HUDEP-2 (cell line): Measurements from ENCODE around the gene TSHZ1.
A peak's percentile ranks its signal among the peaks of the same experiment; 100 is the strongest.
"Not testable (repeated sequence)": the region's sequence is repeated elsewhere in the genome, so short reads cannot be mapped to it uniquely, and the experiment has no call there.

Source experiments
- DNase-seq, 76 experiments: peaks; one replicate each; lab custom pipeline; 2025; ENCODE audit not compliant: unreplicated experiment in 76 of 76; lab: John Stamatoyannopoulos, UW

TSHZ1 gene

GRCh38 chr18:75183524-75183923, 27.1 kb upstream of the TSHZ1 start:
- DNase-seq: no peak

- no peak for DNase-seq
Measured at GRCh38 chr18:75183973-75184493, 26.6 kb upstream of the TSHZ1 start.

- no peak for DNase-seq
Measured at GRCh38 chr18:75185460-75185859, 25.1 kb upstream of the TSHZ1 start.

GRCh38 chr18:75187702-75188101, 22.9 kb upstream of the TSHZ1 start:
- DNase-seq: not testable (repeated sequence)

GRCh38 chr18:75189696-75190095, 20.9 kb upstream of the TSHZ1 start:
- DNase-seq: no peak

GRCh38 chr18:75192899-75193298, 17.7 kb upstream of the TSHZ1 start:
- DNase-seq: no peak

GRCh38 chr18:75198036-75198435, 12.6 kb upstream of the TSHZ1 start:
- peak in 9 of 76 experiments; percentile 10 to 48 (median 22) for DNase-seq

DNA sequence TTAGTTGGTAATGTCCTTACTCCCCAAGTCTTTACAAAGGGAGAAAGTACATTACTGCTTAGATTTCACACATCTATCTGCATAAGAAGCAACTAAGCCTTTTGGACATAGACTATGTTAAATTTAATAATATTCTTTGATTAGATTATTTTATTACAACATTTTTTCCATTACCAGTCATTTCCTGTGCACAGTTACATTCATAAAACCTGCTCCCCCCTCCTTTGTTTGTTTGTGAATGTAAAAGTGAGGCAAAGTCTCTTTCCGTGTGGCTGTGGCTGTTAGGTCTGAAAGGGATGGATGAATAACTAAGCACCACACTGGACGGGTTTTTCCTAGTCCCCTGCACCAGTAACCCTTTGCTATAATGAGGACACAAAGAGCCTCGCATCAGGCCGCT, 11.3 kb upstream of the TSHZ1 start:
- no peak for DNase-seq

DNA sequence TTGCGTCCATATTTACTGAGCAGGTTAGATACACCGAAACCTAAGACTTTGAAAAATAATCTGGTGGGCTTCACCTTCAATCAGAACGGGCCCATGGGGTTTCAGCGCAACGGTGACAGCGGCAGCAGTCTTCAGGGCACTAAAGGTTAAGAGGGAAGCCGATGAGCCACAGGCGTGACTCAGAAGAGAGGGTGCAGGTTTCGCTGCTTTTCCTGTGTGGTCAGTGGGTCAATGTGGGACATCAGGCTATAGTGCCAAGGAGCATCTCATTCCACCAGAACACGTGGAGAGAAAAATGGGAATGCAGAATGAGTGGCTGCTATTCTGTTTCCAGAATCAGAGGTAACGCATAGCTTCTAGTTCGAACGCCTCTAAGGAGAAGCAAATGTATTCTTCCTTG, 10.5 kb upstream of the TSHZ1 start:
- no peak for DNase-seq

DNA sequence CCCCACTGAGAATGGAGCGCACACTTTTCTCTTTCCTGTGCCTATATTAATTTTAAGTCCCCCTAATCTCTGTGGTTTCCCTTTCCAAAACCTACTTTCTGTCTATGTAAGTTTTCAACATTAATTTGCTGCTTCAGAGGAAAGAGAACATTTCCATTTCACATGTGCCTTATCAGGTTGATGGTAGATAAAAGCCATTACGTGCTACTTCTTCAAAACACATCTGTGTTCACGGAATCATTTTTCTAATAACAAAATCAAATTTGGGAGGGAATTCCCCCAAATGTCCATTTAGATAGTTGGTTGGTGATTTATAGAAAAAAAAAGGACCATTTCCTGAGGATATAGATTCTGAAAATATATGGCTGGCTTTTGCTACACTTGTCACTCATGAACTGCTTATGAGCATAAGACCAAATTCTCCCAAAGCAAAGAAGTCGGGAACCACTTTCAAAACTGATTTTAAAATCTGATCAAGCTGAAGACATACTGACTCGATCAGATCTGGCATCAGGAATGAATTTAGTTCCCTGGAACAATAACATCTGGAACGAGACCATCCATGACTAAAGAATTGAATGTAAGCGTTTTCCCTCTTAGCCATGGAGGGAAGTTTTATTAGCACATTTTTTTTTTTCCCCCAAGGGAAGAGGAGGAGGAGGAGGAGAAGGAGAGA, 9.9 kb upstream of the TSHZ1 start:
- no peak for DNase-seq

GRCh38 chr18:75201282-75202270, 9.0 kb upstream of the TSHZ1 start:
- DNase-seq: peak in 74 of 76 experiments; percentile 16 to 87 (median 62)

- DNase-seq: no peak
Measured at GRCh38 chr18:75202696-75203365, 7.8 kb upstream of the TSHZ1 start.

GRCh38 chr18:75203416-75204268, 7.0 kb upstream of the TSHZ1 start:
- peak in 1 of 76 experiments; percentile 0 for DNase-seq

DNA sequence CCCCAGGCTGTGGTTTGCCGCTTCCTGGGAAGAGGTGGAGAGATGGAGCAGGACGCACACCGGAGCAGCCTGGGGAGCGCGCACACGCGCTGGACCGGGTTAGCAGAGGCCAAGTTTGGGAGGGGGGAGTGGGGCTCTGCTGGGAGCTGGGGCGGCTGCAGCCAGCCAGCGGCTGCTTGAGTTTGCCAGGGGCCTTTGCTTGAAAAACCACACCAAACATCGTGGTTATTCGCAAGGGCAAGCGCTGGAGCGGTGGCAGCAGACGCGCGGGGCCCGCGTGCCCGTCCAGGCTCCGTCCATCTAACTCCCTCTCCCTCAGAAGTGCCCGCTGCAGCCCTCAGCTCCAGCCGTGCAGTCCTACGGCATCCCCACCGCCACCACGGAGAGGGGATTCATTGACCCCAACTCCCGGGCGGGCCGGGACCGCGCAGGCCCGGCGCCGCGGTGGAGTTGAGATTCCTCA, 6.3 kb upstream of the TSHZ1 start:
- no peak for DNase-seq

DNA sequence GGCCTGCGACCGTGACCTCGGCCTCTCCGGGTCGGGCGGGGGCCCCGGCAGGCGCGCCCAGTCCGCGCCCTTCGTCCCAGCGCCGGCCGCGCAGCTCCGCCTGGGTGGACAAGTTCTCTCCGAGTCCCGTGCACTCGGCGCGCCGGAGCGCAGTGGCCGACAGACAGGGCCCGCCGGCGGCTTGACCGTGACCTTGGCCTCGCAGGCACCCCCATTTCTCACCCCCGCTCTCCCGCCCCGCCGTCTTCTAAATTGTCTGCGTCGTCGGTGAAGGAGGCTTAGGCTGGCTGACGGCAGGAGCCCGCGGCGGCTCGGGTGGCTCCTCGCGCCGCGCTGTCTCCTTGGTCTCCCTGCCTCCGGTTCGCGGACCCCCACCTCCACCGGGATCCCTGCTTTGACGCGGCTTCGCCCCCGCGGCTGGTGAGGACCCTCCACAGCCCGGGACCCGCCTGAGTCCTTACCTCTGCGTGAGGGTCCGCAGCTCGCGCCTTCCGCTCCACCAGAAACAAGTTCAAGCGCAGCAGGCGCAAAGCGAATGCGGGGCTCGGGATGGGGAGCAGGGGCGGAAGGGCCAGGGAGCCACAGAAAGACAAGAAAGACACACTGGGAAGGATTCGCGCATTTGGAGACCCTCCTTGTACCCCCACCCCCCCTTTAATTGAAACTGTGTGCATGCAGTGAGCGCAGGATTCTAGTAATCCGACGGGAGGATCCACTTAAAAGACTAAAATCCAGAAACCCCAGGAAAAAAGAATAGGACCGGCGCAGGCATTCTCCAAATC, 5.7 kb upstream of the TSHZ1 start:
- peak in 8 of 76 experiments; percentile 4 to 28 (median 12) for DNase-seq

DNA sequence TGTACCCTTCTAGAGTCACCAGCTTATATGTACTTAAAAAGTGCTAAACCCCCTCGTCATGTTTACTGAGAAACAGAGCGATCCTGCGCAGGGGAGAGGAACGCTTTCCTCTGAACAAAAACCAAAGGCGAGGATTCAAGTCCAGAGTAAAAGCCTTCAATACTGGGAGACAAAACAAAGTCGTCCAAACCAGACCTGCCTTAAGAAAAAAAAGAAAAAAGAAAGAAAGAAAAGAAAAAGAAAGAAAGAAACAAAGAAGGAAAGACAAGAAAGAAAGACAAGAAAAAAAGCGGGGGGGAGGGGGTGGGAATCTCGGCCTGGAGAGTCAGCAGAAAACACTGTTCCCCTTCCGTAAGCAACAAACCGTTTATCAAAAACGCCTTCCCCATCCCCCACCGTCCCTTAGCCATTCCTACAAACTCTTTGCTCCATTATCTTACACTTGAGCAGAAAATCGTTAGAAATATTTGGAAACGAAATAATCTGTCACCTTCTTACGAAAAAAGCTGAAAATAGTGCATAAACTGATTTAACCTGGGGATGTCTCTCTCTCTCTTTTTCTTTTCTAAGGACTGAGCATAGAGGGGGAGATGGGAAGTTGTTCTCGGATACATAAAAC, 5.0 kb upstream of the TSHZ1 start:
- DNase-seq: peak in 1 of 76 experiments; percentile 0

DNA sequence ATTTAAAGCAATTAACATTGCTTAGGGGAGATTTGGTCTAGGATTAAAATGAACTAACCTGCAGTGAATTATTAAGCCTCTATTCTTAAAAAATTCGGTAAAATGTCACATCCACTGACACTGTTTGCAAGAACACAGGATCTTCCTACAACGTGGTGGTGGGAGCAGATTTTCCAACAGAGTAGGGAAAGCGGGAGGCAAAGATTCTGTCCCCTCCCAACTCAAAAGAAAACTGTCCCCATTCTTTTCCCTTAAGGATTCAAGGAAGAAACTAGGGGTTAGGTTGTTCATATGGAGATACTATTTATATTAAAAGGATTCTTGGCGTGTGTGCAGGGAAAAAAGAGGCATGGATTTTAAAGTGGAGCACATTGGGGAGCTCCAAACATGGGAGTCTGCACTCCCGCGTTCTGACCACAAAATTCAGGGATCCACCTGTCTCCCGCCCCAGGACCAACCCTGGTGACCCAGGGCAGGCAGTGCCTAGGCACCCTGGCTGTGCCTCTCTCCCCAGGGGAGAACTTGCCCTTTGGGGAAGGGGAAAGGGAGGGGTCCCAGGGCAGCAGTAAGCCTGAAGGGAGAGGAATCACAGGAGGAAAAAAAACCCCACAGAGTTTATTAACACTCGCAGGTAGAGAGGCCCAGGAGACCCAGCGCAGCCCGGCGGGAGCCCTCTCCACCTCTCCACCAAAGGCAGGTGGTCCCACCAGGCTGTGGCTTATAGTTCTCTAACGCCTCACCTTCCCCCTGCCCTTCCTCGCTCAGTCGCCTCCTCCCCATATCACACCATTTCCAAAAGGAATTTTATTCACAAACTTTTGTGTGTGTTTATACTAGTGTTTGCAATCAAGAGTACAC, 3.9 kb upstream of the TSHZ1 start:
- DNase-seq: no peak
